OCI-LY1 (cell line): ENCODE measurements around the gene A1BG.

Source experiments
- H2AFZ ChIP-seq: fragments of 200-600 bp; sonication (generic), shearing (Covaris generic); 2 replicates; pipeline ENCODE4 v1.6.0; 2014; ENCODE audit warnings: antibody characterized with exemption, mild to moderate bottlenecking, low read length
- H3F3A ChIP-seq: fragments of 200-600 bp; sonication (generic), shearing (Covaris generic); 2 replicates; pipeline ENCODE4 v1.6.0; 2014; ENCODE audit warnings: mild to moderate bottlenecking, antibody characterized with exemption, low read length, moderate library complexity; ENCODE audit not compliant: insufficient read depth
- H3K27ac ChIP-seq: fragments of 200-600 bp; sonication (generic); 2 replicates; pipeline ENCODE4 v1.5.1; 2014; ENCODE audit warnings: low read length, mixed run types, mild to moderate bottlenecking, low read depth; ENCODE audit not compliant: poor library complexity, severe bottlenecking
- H3K27me3 ChIP-seq: fragments of 200-600 bp; sonication (generic); 2 replicates; pipeline ENCODE4 v1.6.0; 2014; ENCODE audit warnings: antibody characterized with exemption, mild to moderate bottlenecking, low read length, moderate library complexity; ENCODE audit not compliant: insufficient read depth
- H3K36me3 ChIP-seq: fragments of 200-600 bp; sonication (generic); 2 replicates; pipeline ENCODE4 v1.6.1; 2014; ENCODE audit warnings: mild to moderate bottlenecking, antibody characterized with exemption, low read length, moderate library complexity, mixed read lengths; ENCODE audit not compliant: insufficient read depth
- H3K4me1 ChIP-seq: fragments of 200-600 bp; sonication (generic); 2 replicates; pipeline ENCODE4 v1.5.1; 2014; ENCODE audit warnings: mild to moderate bottlenecking, low read length, moderate library complexity; ENCODE audit not compliant: insufficient read depth, severe bottlenecking
- H3K4me2 ChIP-seq: fragments of 200-600 bp; sonication (generic), shearing (Covaris generic); 2 replicates; pipeline ENCODE4 v1.6.1; 2014; ENCODE audit warnings: low read length
- H3K4me3 ChIP-seq: fragments of 200-600 bp; sonication (generic); 2 replicates; pipeline ENCODE4 v1.5.1; 2014; ENCODE audit warnings: low read length, low read depth, mild to moderate bottlenecking, mixed read lengths; ENCODE audit not compliant: poor library complexity, severe bottlenecking
- H3K79me2 ChIP-seq: fragments of 200-600 bp; shearing (Covaris generic); 2 replicates; pipeline ENCODE4 v1.6.1; 2016; ENCODE audit warnings: mixed run types, low read length, mixed read lengths; ENCODE audit not compliant: insufficient read depth
- H3K9ac ChIP-seq: fragments of 200-600 bp; sonication (generic), shearing (Covaris generic); 2 replicates; pipeline ENCODE4 v1.6.1; 2014; ENCODE audit warnings: mild to moderate bottlenecking, low read length, mixed read lengths
- H3K9me2 ChIP-seq: fragments of 200-600 bp; sonication (generic), shearing (Covaris generic); 2 replicates; pipeline ENCODE4 v1.6.1; 2014; ENCODE audit warnings: low read depth, mild to moderate bottlenecking, low read length, mixed read lengths
- H3K9me3 ChIP-seq: fragments of 200-600 bp; shearing (Covaris generic); 2 replicates; pipeline ENCODE4 v1.6.1; 2014; ENCODE audit warnings: low read length, mixed read lengths
- H4K20me1 ChIP-seq: fragments of 200-600 bp; sonication (generic), shearing (Covaris generic); 2 replicates; pipeline ENCODE4 v1.6.0; 2016; ENCODE audit warnings: mild to moderate bottlenecking, low read length; ENCODE audit not compliant: insufficient read depth
- CTCF ChIP-seq: fragments of 200-600 bp; sonication (generic), shearing (Covaris generic); IDR thresholded peaks from 2 replicates; pipeline ENCODE4 v1.5.1; 2017; ENCODE audit warnings: mild to moderate bottlenecking, antibody characterized with exemption, low read length, moderate library complexity, mixed read lengths
- EZH2 ChIP-seq: fragments of 200-600 bp; sonication (generic), shearing (Covaris generic); IDR thresholded peaks from 2 replicates; pipeline ENCODE4 v1.8.0; 2017; ENCODE audit warnings: borderline replicate concordance, mixed run types, mild to moderate bottlenecking, antibody characterized with exemption, low read length, moderate library complexity, mixed read lengths

The A1BG gene

GRCh38 chr19:58335630-58336029 is 17.7 kb downstream of the A1BG start:
- H3K9me2 ChIP-seq = no peaks in the 10 kb centered on the region
- no peak overlapping the region for H3K9ac ChIP-seq
- no peak overlapping the region for H3K27ac ChIP-seq
- H3K4me2 ChIP-seq = no peak overlapping the region
- TF ChIP-seq CTCF (no peak), EZH2 (no peak)
- H3K4me3 ChIP-seq = no peak overlapping the region
- no peak overlapping the region for H2AFZ ChIP-seq
- H3K79me2 ChIP-seq = no peaks in the 10 kb centered on the region
- no peaks in the 10 kb centered on the region for H3F3A ChIP-seq
- no peaks in the 10 kb centered on the region for H3K27me3 ChIP-seq
- no peaks in the 10 kb centered on the region; the same call in 1 of the 2 replicates for H3K9me3 ChIP-seq
- H3K36me3 ChIP-seq = peaks cover 47% of the 10 kb centered on the region
- no peaks in the 10 kb centered on the region for H3K4me1 ChIP-seq
- no peaks in the 10 kb centered on the region for H4K20me1 ChIP-seq

- H3F3A ChIP-seq = no peaks in the 10 kb centered on the region
These were observed 18.5 kb downstream of the A1BG start for GRCh38 chr19:58334691-58335249.

GRCh38 chr19:58332697-58333096 is 20.6 kb downstream of the A1BG start:
- Histone ChIP-seq H3K36me3 (peaks cover 21% of the 10 kb centered on the region; the same call in 1 of the 2 replicates), H3K9me3 (no peaks in the 10 kb centered on the region), H3K9ac (no peak overlapping the region), H3K27ac (no peak overlapping the region), H3K9me2 (no peaks in the 10 kb centered on the region), H2AFZ (no peak overlapping the region), H4K20me1 (no peaks in the 10 kb centered on the region), H3K27me3 (no peaks in the 10 kb centered on the region), H3K4me1 (peaks cover 17% of the 10 kb centered on the region), H3K4me2 (no peak overlapping the region), H3F3A (no peaks in the 10 kb centered on the region), H3K79me2 (no peaks in the 10 kb centered on the region), H3K4me3 (no peak overlapping the region)
- TF ChIP-seq CTCF (no peak), EZH2 (no peak)

More at GRCh38 chr19:58334691-58335249, 18.5 kb downstream of the A1BG start:
- Histone ChIP-seq H3K27me3 (no peaks in the 10 kb centered on the region), H3K27ac (no peak overlapping the region), H4K20me1 (no peaks in the 10 kb centered on the region), H3K4me1 (no peaks in the 10 kb centered on the region), H3K9ac (no peak overlapping the region), H3K4me2 (no peak overlapping the region), H3K79me2 (no peaks in the 10 kb centered on the region), H2AFZ (no peak overlapping the region), H3K9me2 (no peaks in the 10 kb centered on the region), H3K9me3 (no peaks in the 10 kb centered on the region; the same call in 1 of the 2 replicates), H3K4me3 (no peak overlapping the region), H3K36me3 (peaks cover 42% of the 10 kb centered on the region)
- TF ChIP-seq CTCF = no peak
- no peak for TF ChIP-seq EZH2
